NCI-H1930 (cell line): ENCODE data around the gene NFS1.
"Not testable (repeated sequence)": the region's sequence is repeated elsewhere in the genome, so short reads cannot be mapped to it uniquely, and the experiment has no call there.

Experiments
- DNase-seq, 2 experiments: peaks; one replicate each; lab custom pipeline; 2025; lab: John Stamatoyannopoulos, UW

Gene NFS1

DNA sequence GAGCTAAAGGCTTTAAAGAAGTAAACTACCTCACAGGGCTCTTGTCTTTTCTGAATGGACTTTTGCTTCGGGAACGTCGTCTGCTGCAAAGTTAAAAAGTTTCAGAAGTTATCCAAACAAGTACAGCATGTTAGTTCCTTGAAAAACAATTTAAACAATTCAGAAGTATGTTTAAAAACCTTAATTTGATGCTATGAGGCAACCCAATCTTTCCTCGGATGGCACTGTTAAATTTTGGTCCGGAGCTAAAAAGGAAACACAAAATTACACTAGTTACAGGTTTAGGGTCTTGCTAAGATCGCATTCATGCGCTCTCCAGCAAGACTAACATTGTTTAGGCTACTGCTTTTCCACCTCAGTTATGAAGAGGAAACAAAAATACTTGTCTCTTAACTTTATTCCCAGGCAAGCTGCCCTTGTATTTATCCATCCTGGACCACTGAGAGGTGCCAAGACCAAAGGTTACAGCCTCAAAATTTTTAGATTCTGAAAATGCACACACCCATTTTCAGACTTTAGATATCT is 30.2 kb upstream of the NFS1 start:
- DNase-seq: no peak

DNA sequence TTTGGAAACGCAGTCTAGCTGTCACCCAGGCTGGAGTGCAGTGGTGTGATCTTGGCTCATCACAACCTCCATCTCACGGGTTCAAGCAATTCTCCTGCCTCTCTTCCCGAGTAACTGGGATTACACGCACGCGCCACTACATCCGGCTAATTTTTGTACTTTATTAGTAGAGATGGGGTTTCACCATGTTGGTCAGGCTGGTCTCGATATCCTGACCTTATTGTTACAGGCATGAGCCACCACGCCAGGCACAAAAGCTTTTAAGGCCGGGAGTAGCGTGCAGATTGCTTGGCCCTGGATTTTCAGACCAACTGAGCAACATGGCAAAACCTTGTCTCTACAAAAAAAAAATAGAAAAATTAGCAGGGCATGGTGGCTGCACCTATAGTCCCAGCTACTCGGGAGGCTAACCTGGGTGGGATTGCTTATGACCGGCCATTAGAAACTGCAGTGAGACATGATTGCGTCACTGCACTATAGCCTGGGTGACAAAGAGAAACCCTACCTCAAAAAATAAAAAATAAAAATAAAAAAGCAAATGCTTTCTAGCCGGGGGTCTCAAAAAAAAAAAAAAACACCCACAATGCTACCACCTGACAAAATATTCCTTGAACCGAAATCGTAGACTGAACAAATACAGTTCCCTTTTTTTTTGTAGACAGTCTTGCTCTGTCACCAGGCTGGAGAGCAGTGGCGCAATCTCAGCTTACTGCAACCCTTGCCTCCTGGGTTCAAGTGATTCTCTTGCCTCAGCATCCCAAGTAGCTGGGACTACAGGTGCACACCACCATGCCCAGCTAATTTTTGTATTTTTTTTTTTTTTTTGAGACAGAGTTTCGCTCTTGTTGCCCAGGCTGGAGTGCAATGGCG is 27.9 kb upstream of the NFS1 start:
- DNase-seq: no peak

DNA sequence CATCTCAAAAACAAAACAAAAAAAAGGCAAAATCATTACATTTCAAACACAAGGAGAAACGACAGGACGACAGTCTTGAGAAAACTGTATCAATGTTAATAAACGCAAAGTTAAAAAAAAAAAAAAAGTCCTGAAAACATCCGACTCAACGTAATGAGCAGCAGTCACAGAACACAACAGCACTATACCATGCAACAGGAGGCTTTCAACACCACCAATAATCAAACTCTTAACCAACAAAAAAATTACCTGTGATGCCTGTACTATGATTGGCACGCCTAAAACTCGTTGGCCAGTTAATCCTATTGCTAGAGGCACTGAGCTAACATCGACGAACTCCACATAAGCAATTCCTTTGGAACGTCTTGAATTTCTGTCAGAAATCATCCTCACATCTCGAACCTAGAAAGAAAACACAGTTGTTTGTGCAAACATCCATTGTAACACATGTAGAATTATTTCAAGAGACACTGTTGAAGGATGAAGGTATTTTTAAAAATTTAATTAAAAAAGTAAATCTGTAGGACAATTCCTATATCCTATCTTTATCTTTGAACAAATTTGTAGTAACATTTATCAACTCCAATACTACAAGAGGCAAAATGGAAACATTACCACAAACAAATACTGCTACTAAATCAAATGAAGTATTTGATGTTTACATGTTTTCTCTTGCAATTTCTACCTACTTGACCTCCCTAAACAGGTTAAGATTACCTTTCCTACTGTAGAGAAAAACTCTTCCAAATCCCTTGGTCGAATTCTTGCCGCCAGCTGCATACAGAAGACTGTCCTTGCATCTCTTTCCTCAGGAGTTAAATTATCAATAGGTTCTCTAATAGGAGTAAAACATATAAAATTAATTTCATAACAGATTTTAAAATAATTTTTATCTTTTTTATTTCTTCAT is 25.4 kb upstream of the NFS1 start:
- no peak for DNase-seq

DNA sequence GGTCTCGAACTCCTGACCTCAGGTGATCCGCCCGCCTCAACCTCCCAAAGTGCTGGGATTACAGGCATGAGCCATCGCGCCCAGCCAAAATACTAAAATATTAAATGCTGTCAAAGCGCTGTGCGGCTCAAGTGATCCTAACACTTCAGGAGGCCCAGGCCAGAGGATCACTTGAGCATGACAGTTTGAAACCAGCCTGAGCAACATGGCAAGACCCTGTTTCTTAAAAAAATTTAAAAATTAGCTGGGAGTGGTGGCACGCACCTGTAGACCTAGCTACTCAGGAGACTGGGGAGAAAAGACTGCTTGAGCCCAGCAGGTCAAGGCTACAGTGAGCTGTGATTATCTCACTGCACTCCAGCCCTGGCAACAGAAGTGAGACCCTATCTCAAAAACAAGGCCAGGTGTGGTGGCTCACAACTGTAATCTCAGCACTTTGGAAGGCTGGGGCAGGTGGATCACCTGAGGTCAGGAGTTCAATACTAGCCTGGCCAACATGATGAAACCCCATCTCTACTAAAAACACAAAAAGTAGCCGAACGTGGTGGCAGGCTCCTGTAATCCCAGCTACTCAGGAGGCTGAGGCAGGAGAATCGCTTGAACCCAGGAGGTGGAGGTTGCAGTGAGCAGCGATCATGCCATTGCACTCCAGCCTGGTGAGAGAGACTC is 24.6 kb upstream of the NFS1 start:
- not testable (repeated sequence) for DNase-seq

DNA sequence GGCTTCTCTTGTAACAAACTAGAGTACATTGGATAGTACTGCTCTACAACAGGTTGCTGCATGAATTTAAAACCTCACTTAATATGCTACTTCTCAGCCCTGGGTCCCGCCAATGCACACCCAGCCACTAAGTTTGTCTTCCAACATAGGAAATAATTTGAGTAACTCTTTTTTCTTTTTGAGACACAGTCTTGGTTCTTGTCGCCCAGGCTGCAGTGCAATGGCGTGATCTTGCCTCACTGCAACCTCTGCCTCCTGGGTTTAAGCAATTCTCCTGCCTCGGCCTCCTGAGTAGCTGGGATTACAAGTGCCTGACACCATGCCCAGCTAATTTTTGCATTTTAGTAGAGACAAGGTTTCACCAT is 24.1 kb upstream of the NFS1 start:
- not testable (repeated sequence) for DNase-seq

DNA sequence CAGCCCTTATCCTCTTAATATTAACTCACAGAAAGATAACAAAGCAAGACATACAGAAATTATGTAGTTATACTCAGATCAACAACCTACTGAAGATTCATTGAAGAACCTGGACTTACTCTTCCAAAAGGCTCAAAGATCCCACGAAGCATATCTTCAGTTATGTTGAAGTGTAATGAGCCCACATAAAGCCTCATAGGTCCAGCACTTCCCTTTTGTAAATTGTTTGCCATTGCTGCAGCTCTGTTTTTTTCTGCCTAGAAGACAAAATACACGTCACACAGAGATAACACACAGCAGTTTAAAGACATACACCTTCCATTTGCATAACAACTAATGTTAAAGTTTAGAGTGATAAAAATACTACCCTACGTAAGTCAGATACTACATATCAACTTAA is 22.5 kb upstream of the NFS1 start:
- DNase-seq: no peak

DNA sequence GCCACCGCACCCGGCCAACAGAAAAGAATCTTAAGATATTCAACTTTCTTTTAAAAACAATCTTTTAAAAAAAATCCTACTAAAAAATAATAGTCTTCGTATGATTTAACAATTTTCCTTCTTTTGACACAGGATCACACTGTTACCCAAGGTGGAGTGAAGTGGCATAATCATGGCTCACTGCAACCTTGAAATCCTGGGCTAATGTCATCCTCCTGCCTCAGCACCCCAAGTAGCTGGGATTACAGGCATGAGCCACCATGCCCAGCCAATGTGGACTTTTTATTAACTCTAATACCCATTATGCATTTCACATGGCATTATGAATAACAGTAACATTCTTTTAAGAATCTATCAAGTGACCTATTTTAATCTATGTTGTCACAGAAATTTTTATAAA is 22.1 kb upstream of the NFS1 start:
- DNase-seq: no peak

DNA sequence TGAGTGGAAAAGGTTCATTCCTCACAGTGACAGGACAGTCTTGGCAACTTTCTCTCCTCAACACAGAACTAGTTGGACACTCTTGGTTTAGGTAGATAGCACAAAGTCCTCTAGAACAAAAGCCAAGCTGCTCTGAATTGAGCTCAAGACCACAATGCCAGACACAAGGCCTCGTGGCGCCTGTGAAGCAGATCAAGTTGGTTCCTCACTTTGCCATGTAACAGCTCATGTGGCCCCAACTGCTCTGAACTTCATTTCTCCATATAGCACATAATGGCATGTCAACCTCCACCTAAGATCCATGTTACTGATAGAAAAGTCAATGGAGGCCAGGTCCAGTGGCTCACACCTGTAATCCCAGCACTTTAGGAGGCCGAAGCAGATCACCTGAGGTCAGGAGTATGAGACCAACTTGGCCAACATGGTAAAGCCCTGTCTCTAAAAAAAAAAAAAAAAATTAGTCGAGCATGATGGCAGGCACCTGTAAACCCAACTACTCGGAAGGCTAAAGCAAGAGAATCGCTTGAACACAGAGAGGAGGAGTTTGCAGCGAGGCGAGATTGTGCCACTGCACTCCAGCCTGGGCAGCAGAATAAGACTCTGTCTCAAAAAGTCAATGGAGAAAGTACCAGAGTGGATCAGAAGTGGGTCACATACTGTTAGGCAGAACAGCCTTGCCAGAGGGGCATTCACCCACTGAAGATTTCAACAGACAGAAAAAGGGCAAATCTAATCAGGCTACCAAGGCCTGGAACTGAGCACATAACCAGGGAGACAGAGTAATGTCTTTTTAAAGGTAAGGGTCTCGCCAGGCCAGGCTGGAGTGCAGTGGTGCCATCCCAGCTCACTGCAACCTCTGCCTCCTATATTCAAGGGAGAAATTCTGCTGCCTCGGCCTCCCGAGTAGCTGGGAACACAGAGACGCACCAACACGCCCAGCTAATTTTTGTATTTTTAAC is 21.3 kb upstream of the NFS1 start:
- no peak for DNase-seq

DNA sequence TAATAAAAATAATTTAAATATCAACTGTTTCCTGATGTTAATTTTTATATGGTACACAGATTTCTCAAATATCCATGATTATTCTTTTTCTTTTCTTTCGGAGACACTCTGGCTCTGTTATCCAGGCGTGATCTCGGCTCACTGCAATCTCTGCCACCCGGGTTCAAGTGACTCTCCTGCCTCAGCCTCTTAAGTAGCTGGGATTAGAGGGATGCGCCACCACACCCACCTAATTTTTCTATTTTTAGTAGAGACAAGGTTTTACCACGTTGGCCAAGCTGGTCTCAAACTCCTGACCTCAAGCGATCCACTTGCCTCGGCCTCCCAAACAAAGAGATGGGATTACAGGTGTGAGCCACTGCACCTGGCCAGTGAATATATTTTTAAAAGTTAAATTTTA is 20.6 kb upstream of the NFS1 start:
- DNase-seq: no peak

DNA sequence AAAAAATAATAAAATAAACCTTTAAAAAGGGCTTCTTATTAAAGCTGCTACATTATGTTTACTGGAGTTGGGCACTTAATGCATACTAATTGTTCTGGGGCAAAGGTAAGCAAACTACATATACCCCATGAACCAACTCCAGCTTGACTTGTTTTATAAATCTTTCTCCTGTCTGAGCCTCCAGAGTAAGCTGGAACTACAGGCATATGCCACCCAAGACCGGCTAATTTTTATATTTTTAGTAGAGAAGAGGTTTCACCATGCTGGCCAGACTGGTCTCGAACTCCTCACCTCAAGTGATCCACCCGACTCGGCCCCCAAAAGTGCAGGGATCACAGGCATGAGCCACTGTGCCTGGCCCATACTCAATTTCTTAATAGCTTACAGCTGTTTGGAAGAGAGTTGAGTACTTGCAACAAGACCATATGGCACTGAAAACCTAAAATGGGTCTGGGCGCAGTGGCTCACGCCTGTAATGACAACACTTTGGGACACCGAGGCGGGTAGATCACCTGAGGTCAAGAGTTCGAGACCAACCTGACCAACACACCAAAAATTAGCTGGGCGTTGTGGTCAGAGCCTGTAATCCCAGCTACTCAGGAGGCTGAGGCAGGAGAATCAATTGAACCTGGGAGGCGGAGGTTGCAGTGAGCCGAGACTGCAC is 20.0 kb upstream of the NFS1 start:
- DNase-seq: no peak

DNA sequence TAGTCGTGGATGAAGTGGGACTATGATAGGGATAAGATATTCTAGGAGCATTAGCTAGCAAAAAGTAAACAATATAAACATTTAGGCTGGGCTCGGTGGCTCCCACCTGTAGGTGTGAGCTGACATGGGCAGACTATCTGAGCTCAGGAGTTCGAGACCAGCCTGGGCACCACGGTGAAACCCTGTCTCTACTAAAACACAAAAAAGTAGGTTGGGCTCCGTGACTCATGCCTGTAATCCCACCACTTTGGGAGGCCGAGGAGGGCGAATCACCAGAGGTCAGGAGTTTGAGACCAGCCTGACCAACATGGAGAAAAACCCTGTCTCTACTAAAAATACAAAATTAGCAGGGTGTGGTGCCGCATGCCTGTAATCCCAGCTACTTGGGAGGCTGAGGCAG is 19.2 kb upstream of the NFS1 start:
- DNase-seq: not testable (repeated sequence)

DNA sequence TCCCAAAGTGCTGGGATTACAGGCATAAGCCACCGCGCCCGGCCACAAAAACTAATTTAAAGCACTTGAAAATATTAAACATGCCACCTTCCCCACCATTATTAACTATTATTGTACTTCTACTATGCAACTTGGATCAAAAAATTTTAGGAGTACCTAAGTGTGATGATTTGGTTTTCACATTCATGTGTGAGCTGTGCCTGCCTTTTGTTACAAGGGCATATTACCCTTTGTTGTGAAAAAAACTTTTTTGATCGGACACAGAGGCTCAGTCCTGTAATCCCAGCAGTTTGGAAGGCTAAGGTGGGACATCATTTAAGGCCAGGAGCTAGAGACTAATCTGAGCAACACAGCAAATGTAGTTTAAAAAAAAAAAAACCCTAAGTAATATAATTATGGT is 17.2 kb upstream of the NFS1 start:
- no peak for DNase-seq

DNA sequence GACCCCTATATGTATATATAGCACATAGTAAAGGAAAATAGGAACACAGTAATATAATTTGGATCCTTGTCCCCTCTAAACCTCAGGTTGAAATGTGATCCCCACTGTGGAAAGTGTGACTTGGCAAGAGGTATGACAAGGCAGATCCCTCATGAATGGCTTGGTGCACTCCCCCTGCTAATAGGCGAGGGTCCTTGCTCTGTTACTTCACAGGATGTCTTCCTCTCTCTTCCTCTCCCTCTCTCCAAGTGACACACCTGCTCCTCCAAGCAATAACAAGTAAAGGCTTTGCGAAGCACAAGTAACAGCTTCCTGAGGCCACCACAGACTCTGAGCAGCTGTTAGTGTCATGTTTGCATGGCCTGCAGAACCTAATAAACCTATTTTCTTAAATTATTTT is 16.5 kb upstream of the NFS1 start:
- DNase-seq: no peak

DNA sequence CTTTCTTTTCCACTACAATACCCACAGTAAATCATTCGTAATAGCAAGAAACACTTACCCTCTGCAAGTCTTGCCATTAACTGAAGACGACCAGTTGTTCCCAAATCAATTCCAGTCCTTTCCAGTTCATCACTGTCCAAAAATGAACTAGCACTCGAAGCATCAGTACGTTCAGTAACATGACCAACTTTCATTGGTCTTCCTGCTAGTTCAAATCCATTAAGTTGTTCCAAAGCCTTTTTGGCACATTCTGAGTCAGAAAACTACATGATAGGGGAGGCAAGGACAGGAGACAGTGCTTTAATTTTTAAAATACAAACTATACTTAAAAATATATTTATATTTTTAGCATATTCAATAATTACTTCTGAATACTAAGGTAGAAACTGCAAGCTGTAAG is 15.0 kb upstream of the NFS1 start:
- DNase-seq: no peak

DNA sequence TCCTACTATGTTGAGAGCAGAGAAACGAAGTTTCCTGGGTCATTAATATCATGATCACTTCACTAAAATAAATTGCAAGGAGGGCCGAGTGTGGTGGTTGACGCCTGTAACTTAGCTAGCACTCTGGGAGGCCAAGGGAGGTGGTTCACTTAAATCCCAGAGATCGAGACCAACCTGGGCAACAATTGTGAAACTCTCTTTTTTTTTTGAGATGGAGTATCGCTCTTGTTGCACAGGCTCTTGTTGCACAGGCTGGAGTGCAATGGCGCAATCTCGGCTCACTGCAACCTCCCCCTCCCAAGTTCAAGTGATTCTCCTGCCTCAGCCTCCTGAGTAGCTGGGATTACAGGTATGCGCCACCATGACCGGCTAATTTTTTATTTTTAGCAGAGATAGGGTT is 14.0 kb upstream of the NFS1 start:
- not testable (repeated sequence) for DNase-seq

DNA sequence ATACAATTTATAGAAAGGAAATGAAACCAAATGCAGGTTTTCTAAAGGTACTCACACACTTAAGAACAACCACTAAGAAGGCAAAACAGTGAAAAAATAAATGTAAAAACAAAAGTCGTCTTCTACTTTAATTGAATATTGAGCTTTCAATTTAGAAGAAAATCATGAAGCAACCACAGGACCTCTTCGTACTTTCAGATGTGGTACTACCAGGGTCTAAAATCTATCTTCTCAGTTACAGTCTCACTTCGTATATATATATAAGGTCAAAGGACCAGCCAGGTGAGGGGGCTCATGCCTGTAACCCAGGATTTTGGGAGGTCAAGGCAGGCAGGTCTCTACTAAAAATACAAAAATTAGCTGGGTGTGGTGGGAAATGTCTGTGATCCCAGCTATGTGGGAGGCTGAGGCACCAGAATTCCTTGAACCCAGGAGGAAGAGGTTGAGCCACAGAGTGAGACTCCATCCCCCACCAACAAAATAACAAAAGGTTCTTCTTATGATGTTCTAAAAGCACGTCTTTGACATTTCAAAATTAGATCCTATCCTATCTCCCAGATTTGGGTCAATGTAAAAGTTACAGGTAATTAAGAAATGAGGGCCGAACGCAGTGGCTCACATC is 12.5 kb upstream of the NFS1 start:
- DNase-seq: no peak

DNA sequence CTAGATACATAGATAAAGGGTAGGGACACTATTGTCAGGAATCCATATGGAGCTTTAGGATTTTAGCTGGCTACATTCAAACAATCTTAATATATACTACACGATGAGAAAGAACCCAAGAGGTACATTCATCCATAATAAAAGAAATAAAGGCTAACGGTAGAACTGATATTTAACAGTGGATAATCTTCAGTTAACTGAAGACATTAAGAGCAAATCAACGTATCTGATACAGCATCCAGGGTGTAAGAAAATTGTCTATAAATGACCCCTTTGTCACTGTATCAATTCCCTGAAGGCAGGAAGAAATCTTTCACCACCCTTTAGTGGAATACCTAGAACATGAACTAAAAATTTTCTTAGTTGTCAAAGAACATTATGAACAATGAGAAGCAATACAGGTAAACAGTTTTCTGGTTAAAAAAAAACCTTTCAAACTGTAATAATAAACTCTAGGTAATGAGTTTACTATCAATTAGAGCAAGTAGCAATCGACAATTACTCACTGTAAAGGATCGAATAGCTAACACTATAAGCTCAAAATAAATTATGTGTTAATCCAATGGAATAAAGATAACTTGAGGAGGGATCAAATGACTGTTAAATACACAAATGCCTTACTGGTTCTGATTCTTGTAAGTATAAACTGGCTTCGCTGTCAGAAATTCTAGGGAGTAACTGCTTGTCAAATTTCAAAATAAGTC is 11.9 kb upstream of the NFS1 start:
- no peak for DNase-seq

DNA sequence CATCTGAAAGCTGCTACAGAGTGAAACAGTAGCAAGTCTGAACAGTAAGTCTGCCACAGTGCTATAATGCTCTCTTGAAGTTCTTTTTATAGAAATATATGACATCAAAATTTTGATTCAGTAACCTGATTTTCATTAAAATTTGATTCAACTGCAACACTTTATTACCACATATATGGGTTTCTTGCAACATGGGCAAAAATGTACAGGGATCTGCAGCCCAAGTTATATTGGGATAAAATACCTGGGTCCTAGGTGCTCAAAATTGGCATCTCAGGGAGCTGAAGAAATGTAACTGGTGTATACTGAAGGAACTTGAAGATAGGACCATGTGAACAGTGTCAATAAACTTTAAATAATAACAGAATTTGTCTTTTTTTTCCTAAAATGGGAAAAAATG is 10.9 kb upstream of the NFS1 start:
- DNase-seq: no peak

DNA sequence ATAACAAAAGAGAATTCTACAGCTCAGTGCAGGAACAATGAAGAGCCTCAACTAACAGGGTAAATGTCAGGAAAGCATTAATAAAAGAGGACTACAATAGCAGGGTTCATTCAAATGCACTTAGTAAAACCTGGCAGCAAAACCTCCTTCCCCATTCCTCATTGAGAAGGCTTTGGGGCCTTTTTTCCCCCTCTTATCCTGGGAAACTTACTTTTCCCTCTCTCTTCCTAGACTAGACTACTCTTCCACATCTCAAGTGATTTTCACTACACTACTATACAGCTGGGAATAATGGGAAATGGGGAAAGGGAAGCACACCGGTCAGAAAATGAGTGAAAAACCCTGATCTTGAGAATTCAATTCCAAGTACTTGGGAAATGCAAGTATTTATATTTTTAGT is 10.1 kb upstream of the NFS1 start:
- DNase-seq: no peak

DNA sequence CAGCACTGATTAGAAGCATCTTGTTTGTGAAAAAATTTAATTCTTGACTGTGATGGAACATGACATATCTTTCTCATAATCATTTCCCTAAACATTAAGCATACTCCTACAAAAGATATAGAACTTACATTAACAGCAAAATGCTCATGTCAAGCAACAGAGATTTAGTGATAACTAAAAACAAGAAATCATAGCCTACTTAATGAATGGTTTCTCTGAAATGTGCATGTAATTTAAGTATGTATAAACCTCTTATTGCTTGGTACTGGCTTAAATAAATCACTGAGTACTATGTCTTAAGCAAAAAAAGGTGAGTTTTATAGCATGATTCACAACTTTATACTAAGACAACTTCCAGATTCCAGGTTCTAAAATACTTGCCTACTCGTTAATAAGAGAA is 9.3 kb upstream of the NFS1 start:
- DNase-seq: no peak
